ENCODE data around the gene FERMT3. TPM values are rescaled to one million over a fixed set of nuclear protein-coding genes. Genes with fewer than 3 reads are reported as not detected.

Gene FERMT3
- total and polyA plus RNA-seq, 2 of the 13 experiments (the other 11 are each of a cell fraction or from before 2014, with no cell fraction given), result 0.29 TPM; not detected in 1

- no peak for TF ChIP-seq IKZF1 (IDR thresholded peaks at IDR 0.05)
- TF ChIP-seq ZNF180 (CRISPR knock-in tag; IDR thresholded peaks at IDR 0.05; ENCODE audit: borderline replicate concordance, low read depth), result no peak
- peak; percentile 40; the same call in 1 of the 2 replicates for TF ChIP-seq HOXA3 (CRISPR knock-in tag; IDR thresholded peaks at IDR 0.05)
- TF ChIP-seq U2AF1 (optimal IDR thresholded peaks at IDR 0.05; ENCODE audit: low read depth, low read length), result no peak
- TF ChIP-seq MAF1 (CRISPR knock-in tag; IDR thresholded peaks at IDR 0.05; ENCODE audit: borderline replicate concordance), result no peak
- TF ChIP-seq ZNF275 (CRISPR knock-in tag; IDR thresholded peaks at IDR 0.05; ENCODE audit: borderline replicate concordance), result no peak
- TF ChIP-seq HINFP (CRISPR knock-in tag; IDR thresholded peaks at IDR 0.05; ENCODE audit: low read depth), result no peak
- no peak for TF ChIP-seq SALL2 (CRISPR knock-in tag; IDR thresholded peaks at IDR 0.05)
- no peak for TF ChIP-seq IRF9 (CRISPR knock-in tag; IDR thresholded peaks at IDR 0.05; ENCODE audit: borderline replicate concordance)
- TF ChIP-seq TEF (CRISPR knock-in tag; IDR thresholded peaks at IDR 0.05), result no peak
- TF ChIP-seq RAD51 (IDR thresholded peaks at IDR 0.05; ENCODE audit: borderline replicate concordance), result no peak
- no peak for TF ChIP-seq GABPA (IDR thresholded peaks at IDR 0.05; ENCODE audit: low read depth, low read length)
- no peak for TF ChIP-seq GABPA (CRISPR knock-in tag; IDR thresholded peaks at IDR 0.05; ENCODE audit: low read depth)
- TF ChIP-seq ZNF781 (CRISPR knock-in tag; IDR thresholded peaks at IDR 0.05; ENCODE audit: borderline replicate concordance, not compliant biosample characterization), result no peak
- TF ChIP-seq ZFP37 (CRISPR knock-in tag; IDR thresholded peaks at IDR 0.05; ENCODE audit: borderline replicate concordance), result no peak
- TF ChIP-seq SRSF4 (IDR thresholded peaks at IDR 0.05; ENCODE audit: low read depth, low read length, poor library complexity, severe bottlenecking), result no peak
- TF ChIP-seq ASH2L (IDR thresholded peaks at IDR 0.05; ENCODE audit: insufficient read length, low read depth, low read length), result no peak
- no peak for TF ChIP-seq PHB2 (IDR thresholded peaks at IDR 0.05; ENCODE audit: partially characterized antibody)
- TF ChIP-seq ZNF468 (CRISPR knock-in tag; IDR thresholded peaks at IDR 0.05), result no peak
- no peak for TF ChIP-seq THAP7 (CRISPR knock-in tag; IDR thresholded peaks at IDR 0.05)
- no peak for TF ChIP-seq ZNF605 (CRISPR knock-in tag; IDR thresholded peaks at IDR 0.05)
- TF ChIP-seq BCLAF1 (IDR thresholded peaks at IDR 0.05), result no peak
Observed at GRCh38 chr11:64234647-64235379, 28.3 kb downstream of the FERMT3 start (continued).
